ENCODE results near the gene REEP5. TPM values are rescaled to one million over a fixed set of nuclear protein-coding genes. Genes with fewer than 3 reads are reported as not detected.

Gene REEP5
- total RNA-seq, 1 experiment from 2014 or later = 99.3 TPM

DNA sequence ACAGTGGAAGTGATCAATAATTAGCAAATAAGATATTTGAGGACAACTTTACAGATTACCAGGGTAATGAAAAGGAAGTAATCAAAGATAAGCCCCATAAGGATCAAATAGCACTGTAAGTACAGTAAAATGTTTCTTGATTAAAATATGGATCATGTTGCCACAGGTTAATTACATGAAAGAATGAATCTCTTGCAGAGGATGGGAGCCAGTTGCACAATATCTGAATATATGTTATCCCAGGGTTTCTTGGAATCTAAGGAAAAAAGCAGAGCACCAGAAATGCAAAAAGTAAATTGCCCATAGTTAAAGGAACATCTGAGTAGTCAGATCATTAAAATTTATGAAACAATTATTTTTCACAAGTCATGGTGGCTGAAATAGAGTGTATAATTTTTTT is 74.7 kb downstream of the REEP5 start:
- Mint-ChIP-seq H3K27me3 (ENCODE audit: insufficient read depth, unreplicated experiment) (no peaks in the 10 kb centered on the region), H3K36me3 (ENCODE audit: insufficient read depth, unreplicated experiment) (no peaks in the 10 kb centered on the region), H3K9me3 (ENCODE audit: unreplicated experiment) (no peaks in the 10 kb centered on the region), H3K4me3 (ENCODE audit: unreplicated experiment) (no peak overlapping the region), H3K27ac (ENCODE audit: unreplicated experiment) (no peak overlapping the region), H3K4me1 (ENCODE audit: low read depth, unreplicated experiment) (no peaks in the 10 kb centered on the region)
- H3K4me3 ChIP-seq (ENCODE audit: low read depth, low read length) = no peak overlapping the region
- no peaks in the 10 kb centered on the region for H3K27me3 ChIP-seq (replicated peaks; ENCODE audit: control insufficient read depth, insufficient read depth, low read length)
- no TSS peak for BruUV-seq (replicated peaks)
- DNase-seq = no peak
- intact Hi-C loops (cut with micrococcal nuclease; ENCODE audit: unreplicated experiment) = loop anchor here (2.0 to 5.0 kb wide), 2 partner anchors 51 to 85 kb away; no protein-coding TSS in a partner anchor
- H3K9me3 ChIP-seq = no peaks in the 10 kb centered on the region
- H3K36me3 ChIP-seq (ENCODE audit: control insufficient read depth, insufficient read depth, low read length) = 0 out of 2 replicates have a peak, but pooled peaks cover 1% of the 10 kb centered on the region
- no peaks in the 10 kb centered on the region for H3K4me1 ChIP-seq
- TF ChIP-seq, protein P1, sequence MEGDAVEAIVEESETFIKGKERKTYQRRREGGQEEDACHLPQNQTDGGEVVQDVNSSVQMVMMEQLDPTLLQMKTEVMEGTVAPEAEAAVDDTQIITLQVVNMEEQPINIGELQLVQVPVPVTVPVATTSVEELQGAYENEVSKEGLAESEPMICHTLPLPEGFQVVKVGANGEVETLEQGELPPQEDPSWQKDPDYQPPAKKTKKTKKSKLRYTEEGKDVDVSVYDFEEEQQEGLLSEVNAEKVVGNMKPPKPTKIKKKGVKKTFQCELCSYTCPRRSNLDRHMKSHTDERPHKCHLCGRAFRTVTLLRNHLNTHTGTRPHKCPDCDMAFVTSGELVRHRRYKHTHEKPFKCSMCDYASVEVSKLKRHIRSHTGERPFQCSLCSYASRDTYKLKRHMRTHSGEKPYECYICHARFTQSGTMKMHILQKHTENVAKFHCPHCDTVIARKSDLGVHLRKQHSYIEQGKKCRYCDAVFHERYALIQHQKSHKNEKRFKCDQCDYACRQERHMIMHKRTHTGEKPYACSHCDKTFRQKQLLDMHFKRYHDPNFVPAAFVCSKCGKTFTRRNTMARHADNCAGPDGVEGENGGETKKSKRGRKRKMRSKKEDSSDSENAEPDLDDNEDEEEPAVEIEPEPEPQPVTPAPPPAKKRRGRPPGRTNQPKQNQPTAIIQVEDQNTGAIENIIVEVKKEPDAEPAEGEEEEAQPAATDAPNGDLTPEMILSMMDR (IDR thresholded peaks at IDR 0.05; ENCODE audit: insufficient read depth in 1 of 2, low read depth in 1 of 2, low read length in 1 of 2, severe bottlenecking in 1 of 2, unreplicated experiment in 1 of 2) = no peak
- POLR2A ChIA-PET = no interaction called here
- CTCF ChIA-PET = no interaction called here

DNA sequence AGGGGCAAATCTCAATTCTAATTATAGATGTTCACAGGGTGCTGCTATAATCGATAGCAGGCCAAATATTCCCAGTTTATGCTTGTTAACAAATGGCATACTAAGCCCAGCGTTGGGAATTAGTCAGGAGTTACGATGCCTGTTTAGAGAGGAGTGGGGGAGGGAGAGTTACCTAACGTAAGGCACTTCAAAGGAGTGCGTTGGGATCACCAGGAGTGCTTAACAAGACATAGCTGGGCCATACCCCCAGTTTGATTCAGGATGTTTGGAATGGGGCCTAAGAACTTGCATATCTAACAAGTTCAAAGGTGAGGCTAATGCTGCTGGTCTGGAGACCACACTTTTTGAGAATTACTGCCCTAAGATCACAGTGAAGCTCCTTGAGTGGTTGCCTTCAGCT is 75.5 kb downstream of the REEP5 start:
- intact Hi-C loops (cut with micrococcal nuclease; ENCODE audit: unreplicated experiment) = loop anchor here (2.0 to 5.0 kb wide), 2 partner anchors 50 to 84 kb away; no protein-coding TSS in a partner anchor
- TF ChIP-seq, protein P1 (IDR thresholded peaks at IDR 0.05; ENCODE audit: insufficient read depth in 1 of 2, low read depth in 1 of 2, low read length in 1 of 2, severe bottlenecking in 1 of 2, unreplicated experiment in 1 of 2) = no peak
- no TSS peak for BruUV-seq (replicated peaks)
- H3K36me3 Mint-ChIP-seq (ENCODE audit: insufficient read depth, unreplicated experiment) = no peaks in the 10 kb centered on the region
- DNase-seq = no peak
- 0 out of 2 replicates have a peak, but pooled peaks cover 1% of the 10 kb centered on the region for H3K36me3 ChIP-seq (ENCODE audit: control insufficient read depth, insufficient read depth, low read length)
- POLR2A ChIA-PET = no interaction called here
- no peaks in the 10 kb centered on the region for H3K27me3 ChIP-seq (replicated peaks; ENCODE audit: control insufficient read depth, insufficient read depth, low read length)
- no peak overlapping the region for H3K4me3 ChIP-seq (ENCODE audit: low read depth, low read length)
- H3K27me3 Mint-ChIP-seq (ENCODE audit: insufficient read depth, unreplicated experiment) = no peaks in the 10 kb centered on the region
- no peaks in the 10 kb centered on the region for H3K9me3 Mint-ChIP-seq (ENCODE audit: unreplicated experiment)
- H3K9me3 ChIP-seq = no peaks in the 10 kb centered on the region
- H3K4me1 ChIP-seq = no peaks in the 10 kb centered on the region
- CTCF ChIA-PET = no interaction called here
- no peaks in the 10 kb centered on the region for H3K4me1 Mint-ChIP-seq (ENCODE audit: low read depth, unreplicated experiment)
- H3K4me3 Mint-ChIP-seq (ENCODE audit: unreplicated experiment) = no peak overlapping the region
- no peak overlapping the region for H3K27ac Mint-ChIP-seq (ENCODE audit: unreplicated experiment)

DNA sequence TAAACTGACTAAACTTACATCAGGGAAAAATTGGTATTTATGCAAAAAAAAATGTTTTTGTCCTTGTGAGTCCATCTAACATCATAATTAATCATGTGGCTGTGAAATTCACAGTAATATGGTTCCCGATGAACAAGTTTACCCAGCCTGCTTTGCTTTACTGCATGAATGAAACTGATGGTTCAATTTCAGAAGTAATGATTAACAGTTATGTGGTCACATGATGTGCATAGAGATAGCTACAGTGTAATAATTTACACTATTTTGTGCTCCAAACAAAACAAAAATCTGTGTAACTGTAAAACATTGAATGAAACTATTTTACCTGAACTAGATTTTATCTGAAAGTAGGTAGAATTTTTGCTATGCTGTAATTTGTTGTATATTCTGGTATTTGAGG is 77.5 kb downstream of the REEP5 start:
- Histone ChIP-seq H3K4me3 (ENCODE audit: low read depth, low read length) (no peak overlapping the region), H3K27me3 (replicated peaks; ENCODE audit: control insufficient read depth, insufficient read depth, low read length) (no peaks in the 10 kb centered on the region), H3K36me3 (ENCODE audit: control insufficient read depth, insufficient read depth, low read length) (0 out of 2 replicates have a peak, but pooled peaks cover 1% of the 10 kb centered on the region), H3K9me3 (no peaks in the 10 kb centered on the region), H3K4me1 (no peaks in the 10 kb centered on the region)
- intact Hi-C loops (cut with micrococcal nuclease; ENCODE audit: unreplicated experiment) = no loop called here
- Mint-ChIP-seq H3K4me3 (ENCODE audit: unreplicated experiment) (no peak overlapping the region), H3K4me1 (ENCODE audit: low read depth, unreplicated experiment) (no peaks in the 10 kb centered on the region), H3K9me3 (ENCODE audit: unreplicated experiment) (no peaks in the 10 kb centered on the region), H3K27ac (ENCODE audit: unreplicated experiment) (no peak overlapping the region), H3K36me3 (ENCODE audit: insufficient read depth, unreplicated experiment) (peaks cover 11% of the 10 kb centered on the region), H3K27me3 (ENCODE audit: insufficient read depth, unreplicated experiment) (no peaks in the 10 kb centered on the region)
- DNase-seq = no peak
- TF ChIP-seq, protein P1 (IDR thresholded peaks at IDR 0.05; ENCODE audit: insufficient read depth in 1 of 2, low read depth in 1 of 2, low read length in 1 of 2, severe bottlenecking in 1 of 2, unreplicated experiment in 1 of 2) = no peak
- POLR2A ChIA-PET = no interaction called here
- CTCF ChIA-PET = interaction anchor here (0.6 kb wide), 1 partner anchor 85 kb away, joined by 3 read pairs; no protein-coding TSS in a partner anchor
- no TSS peak for BruUV-seq (replicated peaks)
